A172 (cell line): ENCODE results near the gene PRMT1. TPM values are rescaled to one million over a fixed set of nuclear protein-coding genes. Genes with fewer than 3 reads are reported as not detected.
"Not testable (repeated sequence)": the region's sequence is repeated elsewhere in the genome, so short reads cannot be mapped to it uniquely, and the experiment has no call there.

ENCODE experiments used
- DNase-seq: peaks from one replicate; pipeline ENCODE4 v3.0.0-alpha.2; 2015; ENCODE audit warnings: low spot score
- total RNA-seq: library from RNA; depleted of rRNA; stranded (reverse); fragments of >200 nt; shearing (Covaris generic); gene quantifications from 2 replicates; pipeline ENCODE4 v1.2.3, GENCODE V29; 2014; rRNA removed

PRMT1 gene
- total RNA-seq, result 485 and 504 TPM in 2 replicates

DNA sequence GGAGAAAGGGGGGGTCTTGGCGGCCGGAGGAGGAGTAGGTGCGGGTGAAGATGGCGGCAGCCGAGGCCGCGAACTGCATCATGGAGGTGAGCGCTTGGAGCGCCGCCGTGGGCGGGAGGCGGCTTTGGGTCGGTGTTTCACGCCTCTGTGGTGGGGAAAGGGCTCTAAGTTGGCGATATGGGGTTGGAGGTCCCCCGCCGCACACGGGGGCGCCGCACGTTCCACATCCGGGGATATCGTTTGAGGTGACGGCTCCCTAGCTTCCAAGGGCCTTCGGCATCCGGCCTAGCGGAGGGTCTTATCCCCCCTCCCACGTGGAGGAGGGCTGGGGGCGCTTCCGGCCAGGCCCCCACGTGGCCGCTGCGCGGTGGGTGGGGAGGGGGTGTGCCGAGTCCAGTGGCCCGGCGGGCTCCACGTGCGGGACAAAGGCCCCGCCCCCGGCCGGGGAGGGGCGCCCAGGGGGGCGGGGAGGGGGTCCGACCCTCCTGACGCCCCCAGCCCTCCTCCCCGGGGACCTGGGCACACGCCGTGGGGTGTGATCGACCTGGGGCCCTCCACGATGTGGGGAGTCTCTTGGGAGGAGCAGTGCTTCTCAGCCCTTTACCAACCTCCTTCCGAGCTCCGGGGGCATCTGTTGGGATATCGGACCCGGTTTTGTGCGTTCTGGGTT, at the start of gene PRMT1:
Gene PRMT1, plus strand, starts transcription at position 41 of the 670 bp plus-strand sequence. Its CDS starts 10 bp downstream, at position 51.
- peak; percentile 19 for DNase-seq

DNA sequence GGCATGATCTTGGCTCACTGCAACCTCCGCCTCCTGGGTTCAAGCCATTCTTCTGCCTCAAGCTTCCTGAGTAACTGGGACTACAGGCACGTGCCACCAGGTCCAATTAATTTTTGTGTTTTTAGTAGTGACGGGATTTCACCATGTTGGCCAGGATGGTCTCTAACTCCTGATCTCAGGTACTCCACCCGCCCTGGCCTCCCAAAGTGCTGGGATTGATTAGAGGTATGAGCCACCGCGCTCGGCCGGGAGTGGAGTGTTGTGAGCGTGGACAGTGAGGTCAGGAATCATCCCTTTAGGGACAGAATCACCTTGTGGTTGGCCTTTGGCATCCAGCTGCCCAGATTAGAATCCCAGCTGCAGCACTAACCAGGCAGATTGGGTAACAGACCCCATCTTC, 47.4 kb upstream of the PRMT1 start:
- DNase-seq, result no peak

DNA sequence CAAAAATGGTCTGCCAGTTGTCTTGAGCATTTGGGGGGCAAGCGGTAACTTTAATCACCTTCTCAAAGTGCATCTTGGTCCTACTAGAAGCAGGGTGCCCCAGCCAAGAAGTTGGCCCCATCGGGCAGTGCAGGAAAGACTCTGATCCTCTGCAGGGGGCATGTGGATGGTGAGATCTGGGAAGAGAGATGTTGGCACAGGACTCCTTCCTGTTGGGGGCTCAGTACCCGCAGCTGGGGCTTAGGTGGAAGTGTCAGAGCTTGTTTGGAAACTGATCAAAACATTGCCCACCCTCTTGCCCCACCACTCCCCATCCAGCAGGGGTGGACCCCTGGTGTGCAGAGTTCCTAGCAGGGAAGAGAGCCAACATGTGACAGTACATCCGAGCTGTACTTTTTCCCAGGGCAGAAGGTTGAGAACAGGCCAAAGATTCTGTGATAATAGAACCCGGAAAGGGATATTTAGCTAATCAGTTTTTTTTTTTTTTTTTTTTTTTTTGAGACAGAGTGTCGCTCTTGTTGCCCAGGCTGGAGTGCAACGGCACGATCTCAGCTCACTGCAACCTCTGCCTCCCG, 46.0 kb upstream of the PRMT1 start:
- no peak for DNase-seq

DNA sequence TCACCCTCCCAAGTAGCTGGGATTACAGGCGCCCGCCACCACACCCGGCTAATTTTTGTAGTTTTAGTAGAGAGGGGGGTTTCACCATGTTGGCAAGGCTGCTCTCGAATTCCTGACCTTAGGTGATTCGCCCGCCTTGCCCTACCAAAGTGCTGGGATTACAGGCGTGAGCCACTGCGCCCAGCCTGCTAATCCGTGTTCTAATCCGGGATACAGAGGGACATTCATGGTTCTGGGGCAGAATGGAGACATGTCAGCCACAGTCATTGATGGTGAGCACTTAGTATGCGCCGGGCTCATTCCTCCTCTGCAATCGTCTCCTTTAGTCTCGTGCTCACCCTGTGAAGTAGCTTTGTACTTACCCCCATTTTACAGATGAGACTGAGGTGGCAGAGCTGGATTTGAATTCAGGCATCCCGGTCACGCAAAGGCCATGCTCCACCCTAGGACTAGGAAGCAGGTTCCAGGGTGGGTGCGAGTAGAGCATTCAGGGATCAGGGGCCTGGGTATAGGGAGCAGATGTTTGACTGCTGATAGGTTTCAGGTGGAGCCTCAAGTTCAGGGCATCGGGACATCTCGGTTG, 45.4 kb upstream of the PRMT1 start:
- DNase-seq, result no peak

DNA sequence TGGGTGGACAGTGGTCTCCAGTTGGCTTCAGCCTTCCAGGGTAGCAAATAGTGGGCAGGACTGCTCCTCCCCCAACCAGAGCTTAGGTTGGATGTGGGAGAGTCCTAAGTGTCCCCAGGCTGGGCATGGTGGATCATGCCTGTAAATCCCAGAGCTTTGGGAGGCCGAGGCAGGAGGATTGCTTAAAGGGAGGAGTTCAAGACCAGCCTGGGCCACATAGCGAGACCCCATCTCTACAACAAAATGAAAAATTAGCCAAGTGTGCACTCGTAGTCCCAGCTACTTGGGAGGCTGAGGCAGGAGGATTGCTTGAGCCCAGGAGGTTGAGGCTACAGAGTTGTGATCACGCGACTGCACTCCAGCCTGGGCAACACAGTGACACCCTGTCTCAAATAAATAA, 44.5 kb upstream of the PRMT1 start:
- DNase-seq, result no peak

DNA sequence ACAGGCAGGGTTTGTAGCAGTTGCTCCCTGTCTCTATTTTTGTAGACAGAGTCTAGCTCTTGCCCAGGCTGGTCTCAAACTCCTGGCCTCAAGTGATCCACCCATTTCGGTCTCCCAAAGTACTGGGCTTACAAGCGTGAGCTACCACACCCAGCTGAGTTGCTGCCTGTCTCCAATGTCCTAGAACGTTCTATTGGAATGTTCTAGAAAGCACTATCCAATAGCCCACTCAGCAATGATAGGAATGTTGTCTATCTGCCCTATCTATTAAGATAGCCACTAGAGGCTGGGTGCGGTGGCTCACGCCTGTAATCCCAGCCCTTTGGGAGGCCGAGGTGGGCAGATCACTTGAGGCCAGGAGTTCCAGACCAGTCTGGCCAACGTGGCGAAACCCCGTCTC, 43.8 kb upstream of the PRMT1 start:
- DNase-seq, result not testable (repeated sequence)

DNA sequence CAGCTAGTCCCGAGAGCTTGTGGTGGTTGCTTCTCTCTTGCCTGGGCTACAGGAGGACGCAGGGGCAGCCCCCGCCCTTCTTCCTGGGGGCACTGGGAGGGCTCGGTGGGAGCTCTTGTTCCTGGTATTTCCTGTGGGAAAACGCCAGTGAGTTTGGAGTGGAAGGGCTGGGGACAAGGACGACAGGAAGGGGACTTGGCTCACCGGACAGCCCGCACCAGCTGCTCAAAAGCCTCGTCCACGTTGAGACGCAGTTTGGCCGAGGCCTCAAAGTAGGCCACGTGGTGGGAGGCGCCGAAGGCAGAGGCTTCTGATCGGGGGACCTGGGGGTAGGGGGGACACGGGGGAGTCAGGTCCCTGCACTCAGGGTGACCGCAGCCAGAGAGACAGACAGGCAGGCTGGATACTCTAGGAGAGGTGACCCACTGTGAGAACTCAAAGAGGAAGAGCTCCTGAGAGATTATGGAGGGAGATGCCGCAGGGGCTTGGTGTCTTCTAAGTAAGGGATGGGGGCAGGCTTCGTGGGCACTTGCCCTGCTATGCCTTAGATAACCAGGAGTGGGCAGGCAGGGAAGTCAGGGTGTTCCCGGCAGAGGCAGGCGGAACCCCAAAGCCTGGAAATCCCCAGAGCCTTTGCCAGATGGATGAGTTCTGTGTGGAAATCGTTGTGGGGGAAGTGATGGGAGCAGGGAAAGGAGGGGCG, 41.4 kb upstream of the PRMT1 start:
- DNase-seq, result peak; percentile 68

DNA sequence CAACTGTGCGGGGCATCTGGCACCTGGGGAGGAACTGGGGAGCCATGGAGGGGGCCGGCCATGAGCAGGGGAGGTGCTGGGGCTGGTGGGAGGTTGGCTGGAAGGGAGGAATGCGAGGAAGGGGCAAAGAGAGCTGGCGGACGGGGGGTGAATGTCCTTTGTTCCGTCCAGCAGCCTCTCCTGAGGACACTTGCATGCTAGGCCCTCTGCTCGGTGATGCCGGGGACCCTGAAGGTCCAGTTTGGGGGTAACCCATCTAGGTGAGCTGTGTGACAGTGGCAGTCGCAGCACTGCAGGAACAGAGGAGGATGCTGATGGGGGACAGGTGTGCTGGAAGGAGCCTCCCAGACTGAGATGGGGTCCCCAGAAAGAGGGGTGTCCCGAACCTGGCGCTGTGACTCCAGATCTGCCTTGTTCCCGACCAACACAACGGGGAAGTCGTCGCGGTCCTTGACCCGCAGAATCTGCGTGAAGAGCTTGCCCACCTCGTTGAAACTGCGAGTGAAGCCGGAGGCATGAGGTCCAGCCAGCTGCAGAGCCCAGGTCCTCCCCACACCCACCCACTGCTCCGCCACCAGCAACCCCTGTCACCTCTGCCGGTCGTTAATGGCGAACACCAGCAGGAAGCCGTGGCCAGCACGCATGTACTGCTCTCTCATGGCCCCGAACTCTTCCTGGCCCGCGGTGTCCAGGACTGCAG, 40.7 kb upstream of the PRMT1 start:
- DNase-seq, result no peak

DNA sequence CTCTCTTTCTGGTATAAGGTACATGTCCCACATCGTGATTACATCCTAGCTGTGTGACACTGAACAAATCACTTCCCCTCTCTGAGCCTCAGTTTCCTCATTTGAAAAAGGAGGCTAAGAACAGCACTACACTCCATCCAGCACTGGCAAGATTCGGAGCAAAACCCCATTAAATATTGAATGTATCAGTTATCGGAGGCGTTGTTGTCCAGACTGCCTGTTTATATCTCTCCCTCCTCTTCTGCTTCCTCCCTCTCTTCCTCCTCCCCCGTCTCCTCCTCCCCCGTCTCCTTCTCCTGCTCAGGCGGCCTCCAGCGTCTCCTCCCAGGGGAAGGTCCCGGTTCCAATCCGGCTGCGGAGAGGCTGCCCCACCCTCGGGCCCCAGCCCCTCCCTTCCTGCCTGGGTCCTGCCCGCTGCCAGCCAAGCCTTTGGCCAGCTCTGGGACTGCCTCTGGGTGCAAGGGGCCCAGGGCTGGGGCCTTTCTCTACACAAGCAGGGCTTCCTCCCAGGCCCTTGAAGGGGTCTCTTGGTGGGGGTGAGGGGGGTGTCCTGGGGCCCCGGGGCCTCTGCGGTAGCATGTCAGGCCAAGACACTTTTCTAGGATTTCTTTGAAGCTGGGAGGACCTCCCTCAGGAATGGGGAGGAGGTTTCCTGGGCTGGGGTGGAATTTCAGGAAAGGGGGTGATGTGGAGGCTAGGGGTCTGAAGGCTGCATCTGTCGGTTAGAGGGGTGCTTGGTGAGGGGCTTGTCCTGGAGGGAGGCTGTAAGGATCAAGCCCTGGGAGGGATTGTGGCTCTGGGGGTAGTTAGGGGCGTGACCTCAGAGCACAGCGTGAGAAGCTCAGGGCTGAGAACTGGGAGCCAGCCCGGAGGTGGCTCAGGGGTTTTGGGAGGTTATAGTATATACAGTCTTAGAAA, 39.0 kb upstream of the PRMT1 start:
- DNase-seq, result peak; percentile 81

DNA sequence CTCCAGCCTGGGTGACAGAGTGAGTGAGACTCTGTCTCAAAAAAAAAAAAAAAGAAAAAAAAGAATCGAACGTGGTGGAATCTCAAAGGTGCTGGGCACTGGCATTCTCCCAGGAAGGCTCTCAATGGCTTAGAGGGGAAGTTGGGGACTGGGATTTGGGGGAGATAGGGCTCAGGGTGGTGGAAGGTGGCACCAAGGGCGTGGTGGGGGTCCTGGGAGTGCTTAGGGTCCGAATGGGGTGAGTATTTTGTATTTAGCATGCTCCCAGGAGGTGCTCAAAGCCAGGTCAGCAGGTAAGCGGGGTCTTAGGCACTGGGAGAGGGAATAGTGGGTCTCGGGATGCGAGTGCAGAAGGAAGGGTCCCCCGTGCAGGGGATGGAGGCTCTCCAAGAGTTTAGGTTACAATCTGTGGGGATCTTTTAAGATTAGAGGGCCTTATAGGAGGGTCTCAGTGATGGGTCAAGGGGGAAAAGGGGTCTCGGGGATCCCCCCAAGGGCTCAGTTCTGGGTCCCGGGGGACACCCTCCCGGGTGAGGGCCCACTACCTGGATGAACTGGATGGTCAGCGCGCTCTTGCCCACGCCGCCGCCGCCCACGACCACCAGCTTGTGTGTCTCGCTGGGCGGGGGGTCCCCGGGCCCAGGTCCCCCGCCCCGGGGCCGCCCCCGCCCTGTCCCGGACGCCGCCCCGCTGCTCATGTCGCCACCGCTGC, 37.5 kb upstream of the PRMT1 start:
- DNase-seq, result no peak

DNA sequence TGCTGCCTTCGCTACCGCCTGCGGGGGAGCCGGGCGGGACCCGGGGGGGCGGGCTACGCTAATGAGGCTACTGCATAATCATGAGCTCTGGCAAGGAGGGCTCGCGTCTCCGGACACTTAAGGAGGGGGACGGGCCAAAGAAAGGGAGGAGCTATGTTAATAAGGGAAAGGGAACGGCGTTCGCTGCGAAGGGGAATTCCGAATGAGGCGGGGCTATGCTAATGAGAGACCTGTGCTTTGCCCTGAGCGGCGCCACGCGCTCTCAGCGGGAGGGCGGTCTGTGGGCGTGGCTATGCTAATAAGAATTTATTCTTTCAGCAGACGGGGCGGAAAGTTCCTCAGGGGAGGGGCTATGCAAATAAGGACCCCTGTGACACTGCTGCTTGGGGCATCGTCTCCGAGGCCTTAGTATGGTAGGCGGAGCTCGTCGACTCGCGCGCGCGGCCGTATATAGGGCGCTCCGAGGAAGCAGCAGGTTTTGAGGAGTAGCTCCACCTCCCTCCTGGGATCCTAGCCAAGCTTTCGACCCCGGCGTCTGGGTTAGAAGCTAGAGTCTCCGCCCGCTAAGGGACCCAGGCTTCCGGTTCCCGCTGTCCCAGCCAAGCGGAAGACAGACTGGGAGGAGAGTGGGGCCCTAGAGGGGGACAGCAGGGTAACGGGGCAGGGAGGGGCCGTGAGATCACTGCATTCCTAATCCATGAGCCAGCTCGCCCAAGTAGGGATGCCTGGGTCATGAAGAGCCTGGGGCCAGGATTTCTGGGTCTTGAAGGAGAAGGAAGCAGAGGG, 36.8 kb upstream of the PRMT1 start, which contains the start of gene RRAS:
Gene RRAS, minus strand, starts transcription at position 31 of the 786 bp plus-strand sequence. CDS start 45 bp downstream, outside the sequence.
- peak; percentile 100 for DNase-seq

DNA sequence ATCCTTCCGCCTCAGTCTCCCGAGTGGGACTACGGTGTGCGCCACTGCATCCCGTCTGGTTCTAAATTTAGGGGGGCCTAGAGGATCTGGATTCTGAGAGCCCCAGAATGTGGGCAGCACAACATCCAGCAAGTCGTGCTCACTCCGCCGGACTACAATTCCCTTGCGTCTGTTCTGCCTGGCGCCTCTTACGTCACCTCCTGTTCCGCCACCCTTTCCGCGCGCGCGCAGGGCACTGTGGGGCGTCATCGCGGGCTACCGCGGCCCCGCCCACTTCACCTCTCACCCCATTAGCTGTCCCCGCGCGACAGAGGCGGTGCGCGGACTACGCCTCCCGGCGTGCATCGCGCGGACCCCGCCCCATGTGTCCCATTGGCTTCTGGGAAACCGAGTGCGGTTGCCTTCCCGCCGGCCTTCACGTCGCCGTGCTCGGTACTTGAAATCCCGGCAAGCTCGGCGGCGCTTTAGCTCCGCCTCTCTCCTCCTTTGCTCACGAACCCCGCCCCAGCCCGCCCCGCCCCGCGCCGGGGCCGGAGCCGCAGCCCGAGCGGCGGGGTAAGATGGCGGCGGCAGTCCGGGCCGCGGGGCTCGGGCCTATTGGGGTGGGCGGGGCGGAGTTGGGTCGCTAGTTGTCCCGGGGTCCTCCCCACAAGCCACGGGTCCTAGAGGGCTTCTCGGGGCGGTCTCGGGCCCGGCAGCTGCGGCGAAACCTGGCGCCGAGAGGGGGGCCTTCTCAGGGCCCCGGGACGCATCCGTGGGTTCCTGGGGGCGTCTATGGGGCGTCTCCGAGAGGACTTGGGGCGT, 35.2 kb upstream of the PRMT1 start, which contains the start of gene SCAF1:
Gene SCAF1, plus strand, starts transcription at position 522 of the 804 bp plus-strand sequence. CDS start 2,818 bp downstream, outside the sequence.
- DNase-seq, result peak; percentile 98

DNA sequence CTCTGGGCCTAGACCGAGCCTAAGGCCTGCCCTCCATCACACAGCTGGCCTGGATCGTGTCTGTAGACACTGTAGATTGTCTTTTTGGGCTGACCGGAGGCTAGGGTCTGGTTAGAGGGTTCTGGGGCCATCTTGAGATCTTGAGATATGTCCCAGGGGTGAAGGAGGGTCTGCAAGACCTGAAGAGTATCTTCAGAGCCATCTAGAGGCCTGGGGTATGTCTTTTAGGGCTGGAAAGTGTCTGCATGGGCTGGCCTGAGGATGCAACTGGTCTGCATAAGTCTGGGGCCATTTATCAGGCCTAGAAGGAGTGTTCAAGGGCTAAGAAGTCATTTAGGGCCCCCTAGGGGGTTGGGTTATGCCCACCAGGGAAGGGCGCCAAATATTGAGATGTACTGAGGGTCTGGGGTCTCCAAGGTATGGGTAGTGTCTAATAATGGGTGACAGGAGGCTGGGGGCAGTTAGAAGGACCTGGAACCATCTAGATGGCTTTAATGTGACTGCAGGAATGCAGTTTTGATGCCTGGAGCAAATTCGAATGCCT, 34.5 kb upstream of the PRMT1 start:
- no peak for DNase-seq

DNA sequence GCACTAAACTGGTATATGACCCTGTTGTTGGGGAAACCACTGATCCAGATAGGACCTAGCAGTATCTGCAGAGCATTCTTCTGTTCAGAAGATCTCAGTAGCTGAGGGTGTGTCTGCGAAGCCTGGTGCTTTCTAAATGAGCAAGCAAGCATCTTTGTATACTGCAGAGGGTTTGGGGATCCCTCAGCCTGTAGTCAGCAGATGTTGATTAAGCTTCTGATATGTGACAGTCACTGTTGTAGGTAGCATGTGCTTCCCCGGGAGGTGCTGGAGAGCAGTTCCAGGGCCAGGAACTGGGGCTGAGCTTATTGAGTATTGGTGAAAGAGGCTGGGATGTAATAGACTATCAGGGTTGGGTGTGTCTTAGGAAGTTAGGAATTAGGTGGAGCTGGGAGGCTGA, 33.6 kb upstream of the PRMT1 start:
- DNase-seq, result no peak

DNA sequence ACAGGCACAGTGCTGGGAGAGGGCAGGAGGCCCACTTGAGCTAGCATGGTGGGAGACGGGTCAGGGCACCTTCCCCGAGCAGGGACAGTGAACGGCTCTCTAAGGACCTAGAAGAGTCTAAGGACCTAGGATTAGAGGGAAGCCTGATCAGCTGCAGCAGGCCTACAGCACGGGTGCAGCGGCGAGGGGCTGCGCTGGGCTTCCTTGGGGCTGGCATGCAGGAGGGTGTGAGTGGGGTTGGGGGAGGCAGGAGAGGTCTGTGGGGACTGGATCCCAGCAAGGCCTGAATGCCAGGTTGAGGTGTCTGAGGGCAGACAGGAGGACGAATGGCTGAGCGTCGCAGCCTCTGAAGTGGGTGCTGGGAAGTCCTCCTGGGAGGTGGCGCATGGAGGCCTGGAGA, 31.5 kb upstream of the PRMT1 start:
- no peak for DNase-seq

DNA sequence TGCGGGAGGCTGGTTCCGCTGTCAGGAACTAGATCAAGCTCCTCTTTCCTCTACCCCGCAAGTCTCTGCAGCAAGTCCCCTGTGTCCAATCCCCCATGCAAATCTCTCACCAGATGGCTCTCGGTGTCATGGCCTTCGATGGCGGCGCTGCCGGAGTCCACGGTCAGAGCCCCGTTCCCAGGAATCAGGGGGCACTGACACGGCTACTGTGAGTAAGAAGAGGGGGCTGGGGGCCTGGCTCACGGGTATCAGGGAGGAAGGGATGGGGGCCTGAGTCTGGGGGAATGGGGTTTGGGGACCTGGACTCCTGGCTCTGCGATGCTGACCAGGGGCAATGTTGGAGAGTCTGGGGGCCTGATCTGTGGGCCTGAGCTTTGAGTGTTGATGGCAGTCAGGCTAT, 31.1 kb upstream of the PRMT1 start:
- no peak for DNase-seq

DNA sequence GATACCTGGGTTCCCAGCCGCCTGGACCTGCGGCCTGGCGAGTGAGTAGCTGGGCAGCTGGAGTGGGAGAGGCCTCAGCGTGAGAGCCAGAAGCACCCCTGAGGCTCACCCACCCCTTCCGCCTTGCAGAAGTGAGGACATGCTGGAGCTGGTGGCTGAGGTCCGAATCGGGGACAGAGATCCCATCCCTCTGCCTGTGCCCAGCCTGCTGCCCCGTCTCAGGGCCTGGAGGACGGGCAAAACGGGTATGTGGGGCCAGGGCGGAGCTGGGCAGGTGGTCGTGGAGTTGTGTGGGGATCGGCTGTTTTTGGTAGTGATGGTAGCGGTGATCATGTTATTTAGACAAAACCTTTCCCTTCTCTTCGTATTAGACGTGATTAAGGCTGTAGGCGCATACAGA, 30.5 kb upstream of the PRMT1 start:
- no peak for DNase-seq
